NCI-H146 (cell line): Measurements from ENCODE around the gene GOLGA3.
"Not testable (repeated sequence)": the region's sequence is repeated elsewhere in the genome, so short reads cannot be mapped to it uniquely, and the experiment has no call there.

Source experiments
- DNase-seq: peaks from one replicate; lab custom pipeline; 2025; lab: John Stamatoyannopoulos, UW

The GOLGA3 gene

GRCh38 chr12:132828706-132829534 lies at the start of gene GOLGA3:
Gene GOLGA3 (minus strand): TSS chr12:132828869. CDS start chr12:132822128, 6,741 bp downstream.
- DNase-seq: peak; percentile 92

DNA sequence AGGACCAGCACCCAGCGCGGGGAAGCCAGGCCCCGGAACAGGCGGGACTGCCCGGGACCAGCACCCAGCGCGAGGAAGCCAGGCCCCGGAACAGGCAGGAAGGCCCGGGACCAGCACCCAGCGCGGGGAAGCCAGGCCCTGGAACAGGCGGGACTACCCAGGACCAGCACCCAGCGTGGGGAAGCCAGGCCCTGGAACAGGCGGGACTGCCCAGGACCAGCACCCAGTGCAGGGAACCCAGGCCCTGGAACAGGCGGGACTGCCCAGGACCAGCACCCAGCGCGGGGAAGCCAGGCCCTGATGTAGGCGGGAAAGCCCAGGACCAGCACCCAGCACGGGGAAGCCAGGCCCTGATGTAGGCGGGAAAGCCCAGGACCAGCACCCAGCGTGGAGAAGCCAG lies 46.0 kb upstream of the GOLGA3 start:
- DNase-seq: not testable (repeated sequence)

GRCh38 chr12:132874175-132874574 lies 45.5 kb upstream of the GOLGA3 start:
- no peak for DNase-seq

- no peak for DNase-seq
Observed at GRCh38 chr12:132873724-132874123, 45.1 kb upstream of the GOLGA3 start.

GRCh38 chr12:132872975-132873421 lies 44.3 kb upstream of the GOLGA3 start:
- no peak for DNase-seq

DNA sequence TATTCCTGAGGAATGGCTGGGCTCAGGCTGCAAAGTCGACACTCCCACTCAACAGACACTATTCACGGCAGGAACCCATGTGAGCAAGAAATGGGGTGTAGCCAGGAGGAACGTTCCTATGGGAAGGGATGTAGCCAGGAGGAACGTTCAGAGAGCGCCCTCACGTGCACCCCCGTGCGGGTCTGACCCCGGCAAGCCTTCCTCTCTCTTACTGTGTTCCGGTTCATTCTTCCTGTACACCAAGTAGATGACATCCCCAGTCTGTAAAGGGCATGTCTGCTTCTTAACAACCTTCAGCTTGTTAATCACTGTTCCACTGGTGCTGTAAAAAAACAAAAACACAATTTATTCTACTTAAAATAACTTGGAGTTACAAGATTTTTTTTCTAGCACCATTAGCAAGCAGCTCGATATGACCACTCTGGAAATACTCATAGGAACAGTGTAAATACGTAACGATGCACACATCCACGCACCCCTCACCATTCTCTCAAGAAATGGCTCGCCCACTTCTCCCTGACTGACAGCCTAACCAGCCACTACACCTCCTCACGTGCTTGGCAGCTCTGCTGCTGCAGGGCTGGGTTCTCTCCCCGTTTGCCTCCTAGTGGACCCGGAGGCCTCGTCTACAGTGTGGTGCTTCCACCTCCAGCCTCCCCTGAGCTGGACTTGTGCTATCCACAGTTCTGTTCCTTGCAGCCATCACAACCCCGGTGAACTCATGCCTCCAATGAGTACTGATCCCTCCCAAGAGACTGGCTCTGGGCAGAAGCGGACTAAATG lies 43.6 kb upstream of the GOLGA3 start:
- no peak for DNase-seq

DNA sequence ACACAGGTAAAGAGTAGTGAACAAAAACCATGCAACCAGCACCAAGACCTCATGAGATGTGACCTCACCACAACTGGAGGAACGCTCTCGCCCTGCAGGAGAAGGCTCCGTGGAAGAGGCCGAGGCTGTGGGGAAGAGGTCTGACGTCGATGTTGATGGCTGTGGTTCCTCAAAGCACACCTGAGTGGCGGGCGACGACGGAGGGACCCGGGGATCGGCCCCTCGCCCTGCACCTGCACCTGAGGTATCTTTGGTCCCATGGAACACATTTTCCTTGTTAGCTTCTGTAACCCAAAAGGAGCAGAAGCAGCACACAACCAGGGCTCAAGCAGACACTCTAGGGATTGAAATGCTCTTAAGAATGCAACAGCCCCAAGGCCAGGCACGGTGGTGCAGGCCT lies 40.9 kb upstream of the GOLGA3 start:
- no peak for DNase-seq

GRCh38 chr12:132866251-132866828 lies 37.7 kb upstream of the GOLGA3 start:
- no peak for DNase-seq

DNA sequence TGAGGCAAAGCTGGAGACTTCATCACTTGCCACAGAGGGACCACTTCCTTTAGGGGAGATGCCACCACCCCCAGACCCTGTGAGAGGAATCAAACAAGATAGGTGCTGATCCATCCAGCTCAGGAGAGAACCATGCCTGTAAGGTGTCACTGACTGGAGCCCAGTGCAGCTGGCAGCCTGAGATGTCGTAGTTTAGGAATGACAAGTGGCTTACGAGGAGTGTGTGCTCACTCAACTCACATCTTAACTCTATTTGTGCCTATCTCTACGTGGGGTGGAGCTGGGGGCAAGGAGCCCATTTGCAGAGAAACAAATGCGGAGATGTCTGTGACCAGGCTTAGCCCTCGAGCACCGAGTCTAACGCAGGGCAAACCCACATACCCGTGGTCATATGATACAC lies 32.9 kb upstream of the GOLGA3 start:
- DNase-seq: no peak

GRCh38 chr12:132858718-132859266 lies 30.1 kb upstream of the GOLGA3 start:
- no peak for DNase-seq

GRCh38 chr12:132857019-132857418 lies 28.4 kb upstream of the GOLGA3 start:
- DNase-seq: not testable (repeated sequence)

DNA sequence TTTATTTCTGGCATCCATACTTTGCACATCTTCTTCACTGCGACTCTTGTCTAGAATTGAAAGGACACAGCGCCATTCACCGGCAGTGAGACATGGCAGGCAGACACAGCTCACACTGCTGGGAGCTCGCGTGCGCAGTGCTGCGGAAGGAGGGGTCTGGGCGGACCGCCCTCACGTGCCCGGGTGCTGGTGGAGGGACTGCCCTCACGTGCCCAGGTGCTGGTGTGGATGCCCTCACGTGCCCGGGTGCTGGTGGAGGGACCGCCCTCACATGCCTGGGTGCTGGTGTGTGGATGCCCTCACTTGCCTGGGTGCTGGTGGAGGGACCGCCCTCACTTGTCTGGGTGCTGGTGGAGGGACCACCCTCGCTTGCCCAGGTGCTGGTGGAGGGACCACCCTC lies 27.9 kb upstream of the GOLGA3 start:
- DNase-seq: no peak

GRCh38 chr12:132855211-132855610 lies 26.5 kb upstream of the GOLGA3 start:
- DNase-seq: not testable (repeated sequence)

- no peak for DNase-seq
Observed at GRCh38 chr12:132853285-132854092, 24.8 kb upstream of the GOLGA3 start.

DNA sequence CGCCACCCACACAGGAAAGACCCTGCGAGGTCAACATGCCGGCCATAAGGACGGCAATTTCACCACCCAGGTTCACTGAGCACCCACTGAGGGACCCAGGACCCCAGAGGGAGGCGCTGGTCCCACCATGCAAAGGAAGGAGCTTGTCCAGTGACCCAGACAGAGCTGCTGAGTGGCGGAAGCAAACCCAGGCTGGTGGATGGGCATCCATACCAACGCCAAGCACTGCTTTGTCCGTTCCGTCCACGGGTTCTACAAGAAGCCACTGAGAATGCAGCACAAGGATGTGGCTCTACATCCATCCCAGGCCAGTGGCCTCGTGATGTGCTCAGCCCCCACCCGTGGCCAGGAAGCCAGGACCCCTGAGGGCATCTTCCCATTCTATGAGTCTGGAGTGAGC lies 23.8 kb upstream of the GOLGA3 start:
- no peak for DNase-seq

DNA sequence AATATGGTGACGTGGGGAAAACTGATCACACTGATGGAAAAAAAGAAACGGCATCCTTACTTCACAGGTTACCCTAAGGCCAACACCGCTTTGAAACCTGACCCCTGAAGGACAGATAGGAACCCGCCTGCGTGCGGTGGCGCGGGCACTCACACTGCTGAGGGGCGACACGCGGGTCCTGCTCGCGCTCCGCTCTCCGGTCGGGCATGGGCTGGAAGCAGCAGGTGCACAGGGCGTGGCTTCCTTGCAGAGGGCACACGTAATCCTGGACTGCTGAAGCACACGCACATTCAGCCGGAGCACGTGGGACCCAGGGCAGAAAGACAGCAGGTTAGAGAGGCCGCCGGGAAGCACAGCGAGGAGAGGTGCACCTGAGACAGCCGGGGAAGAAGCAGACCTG lies 22.8 kb upstream of the GOLGA3 start:
- no peak for DNase-seq

DNA sequence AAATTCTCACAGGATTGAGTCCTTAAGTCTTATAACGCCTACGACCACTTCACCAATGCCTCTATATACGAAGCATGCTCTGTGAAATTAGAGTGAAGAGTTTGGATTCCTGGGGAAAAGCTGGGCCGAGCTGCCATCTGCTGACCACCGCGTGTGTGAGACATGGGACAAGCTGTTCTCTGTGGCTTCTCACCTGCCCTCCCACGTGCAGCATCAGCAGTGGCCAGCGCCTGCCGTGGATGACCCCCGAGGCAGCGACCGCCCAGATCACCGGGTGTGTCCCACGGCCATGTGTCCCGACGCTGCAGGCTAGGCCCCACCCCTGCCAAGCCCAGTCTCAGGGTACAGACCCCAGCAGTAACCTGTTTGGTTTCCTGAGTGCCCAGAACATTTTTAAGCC lies 21.6 kb upstream of the GOLGA3 start:
- DNase-seq: no peak

DNA sequence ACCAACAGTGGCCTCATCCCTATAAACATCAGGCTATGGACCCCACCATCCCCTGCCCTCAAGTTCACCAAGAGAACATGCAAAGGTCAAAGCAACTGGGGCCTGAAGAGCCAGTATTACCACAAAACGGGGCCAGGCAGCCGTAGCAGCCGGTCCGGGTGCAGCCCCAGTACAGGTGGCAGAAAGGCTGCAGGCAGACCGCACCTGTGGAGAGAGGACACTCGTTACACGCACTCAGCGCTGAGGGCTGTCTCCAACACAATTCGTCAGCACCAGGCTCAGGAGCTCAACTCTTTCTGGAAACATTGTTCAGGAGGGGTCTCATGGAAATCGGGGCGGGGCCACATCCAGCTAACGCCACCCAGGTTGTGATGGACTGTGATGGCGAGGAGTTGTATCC lies 19.9 kb upstream of the GOLGA3 start:
- DNase-seq: no peak

DNA sequence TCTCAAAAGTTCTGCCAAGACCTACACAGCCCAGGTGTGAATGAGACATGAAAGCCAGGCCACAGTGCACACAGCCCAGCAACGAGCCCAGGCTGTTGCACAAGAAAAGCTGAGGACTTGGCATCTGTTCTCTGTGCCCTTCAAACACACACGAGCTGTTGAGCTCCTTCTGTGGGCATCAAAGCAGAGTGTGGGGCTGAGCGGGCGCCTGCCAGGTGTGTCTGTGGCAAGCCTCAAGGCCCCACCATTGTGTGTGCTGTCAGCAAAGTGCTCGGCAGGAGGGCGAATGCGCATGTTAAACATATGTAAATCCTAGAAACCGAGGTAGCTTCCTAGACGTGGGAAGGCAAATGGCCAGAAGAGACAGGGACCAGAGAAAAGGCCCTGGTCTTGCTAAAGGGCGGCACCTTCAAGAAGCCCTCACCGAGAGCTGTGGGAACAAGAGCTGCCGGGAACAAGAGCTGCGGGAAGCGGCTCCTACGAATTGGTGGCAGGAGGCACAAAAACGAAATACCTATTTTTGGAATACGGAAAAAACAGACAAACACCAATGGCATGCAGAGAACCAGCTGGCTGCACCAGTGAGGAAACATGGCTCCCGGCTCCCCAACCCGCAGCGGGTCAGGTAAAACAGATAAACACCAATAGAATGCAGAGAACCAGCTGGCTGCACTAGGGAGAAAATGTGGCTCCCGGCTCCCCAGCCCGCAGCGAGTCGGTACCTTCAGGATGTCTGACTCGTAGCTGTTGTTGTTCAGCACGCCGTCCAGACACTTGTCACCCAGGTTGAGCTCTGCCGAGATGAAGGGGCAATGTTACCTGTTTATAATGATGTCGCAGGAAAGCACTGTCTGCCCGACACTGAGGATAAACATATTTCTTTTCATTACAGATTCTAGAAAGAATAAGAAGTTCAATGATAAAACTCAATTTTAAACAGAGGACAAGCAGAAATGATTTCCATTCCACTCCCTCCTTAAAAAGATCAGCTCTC lies 19.0 kb upstream of the GOLGA3 start:
- no peak for DNase-seq

DNA sequence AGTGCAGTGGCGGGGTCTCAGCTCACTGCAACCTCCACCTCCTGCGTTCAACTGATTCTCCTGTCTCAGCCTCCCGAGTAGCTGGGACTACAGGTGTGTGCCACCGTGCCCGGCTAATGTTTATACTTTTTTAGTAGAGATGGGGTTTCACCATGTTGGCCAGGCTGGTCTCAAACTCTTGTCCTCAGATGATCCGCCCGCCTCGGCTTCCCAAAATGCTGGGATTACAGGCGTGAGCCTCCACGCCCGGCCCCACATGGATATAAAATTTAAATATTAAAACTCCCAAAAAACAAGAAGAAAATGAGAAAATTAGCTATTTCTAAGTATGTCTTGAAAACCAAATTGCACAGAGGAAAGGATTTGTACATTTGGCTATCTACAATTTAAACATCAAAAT lies 16.0 kb upstream of the GOLGA3 start:
- DNase-seq: not testable (repeated sequence)
